Esophagus muscularis mucosa (tissue), 3 donors: Measurements from ENCODE around the gene SULT1B1.

ENCODE experiments used
- POLR2A ChIP-seq: fragments of 450-650 bp; IDR thresholded peaks from one replicate; pipeline ENCODE4 v1.6.1; 2017; ENCODE audit warnings: antibody characterized with exemption, moderate library complexity, mild to moderate bottlenecking, low read depth
- TF ChIP-seq, protein P1 (sequence below), 3 experiments: fragments of 200-600 bp in 2 of 3; fragments of 450-650 bp in 1 of 3; sonication (generic) in 2 of 3; IDR thresholded peaks; one replicate each; pipeline ENCODE4 v1.5.1; 2017 to 2019; ENCODE audit warnings: antibody characterized with exemption in 3 of 3, mild to moderate bottlenecking in 2 of 3, moderate library complexity in 1 of 3

DNA sequence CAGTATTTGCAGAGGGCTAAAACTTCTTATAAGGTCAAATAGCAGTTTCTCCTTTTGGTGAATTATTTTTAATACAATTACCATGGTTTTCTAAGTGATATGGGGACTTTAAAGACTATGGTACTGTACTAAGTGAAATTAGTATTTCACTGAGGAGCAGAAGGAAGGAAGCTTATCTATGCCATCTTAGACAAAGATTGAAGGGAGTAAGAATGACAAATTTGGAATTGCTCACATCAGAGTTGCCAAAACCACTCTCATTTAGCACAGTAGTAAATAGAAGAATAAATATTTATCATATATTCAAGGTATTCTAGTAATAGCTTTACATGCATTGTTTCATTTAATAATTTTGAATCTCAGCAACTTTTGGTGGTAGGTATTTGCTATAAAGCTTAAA, 30.4 kb downstream of the SULT1B1 start:
- TF ChIP-seq POLR2A = no peak
- TF ChIP-seq, protein P1, sequence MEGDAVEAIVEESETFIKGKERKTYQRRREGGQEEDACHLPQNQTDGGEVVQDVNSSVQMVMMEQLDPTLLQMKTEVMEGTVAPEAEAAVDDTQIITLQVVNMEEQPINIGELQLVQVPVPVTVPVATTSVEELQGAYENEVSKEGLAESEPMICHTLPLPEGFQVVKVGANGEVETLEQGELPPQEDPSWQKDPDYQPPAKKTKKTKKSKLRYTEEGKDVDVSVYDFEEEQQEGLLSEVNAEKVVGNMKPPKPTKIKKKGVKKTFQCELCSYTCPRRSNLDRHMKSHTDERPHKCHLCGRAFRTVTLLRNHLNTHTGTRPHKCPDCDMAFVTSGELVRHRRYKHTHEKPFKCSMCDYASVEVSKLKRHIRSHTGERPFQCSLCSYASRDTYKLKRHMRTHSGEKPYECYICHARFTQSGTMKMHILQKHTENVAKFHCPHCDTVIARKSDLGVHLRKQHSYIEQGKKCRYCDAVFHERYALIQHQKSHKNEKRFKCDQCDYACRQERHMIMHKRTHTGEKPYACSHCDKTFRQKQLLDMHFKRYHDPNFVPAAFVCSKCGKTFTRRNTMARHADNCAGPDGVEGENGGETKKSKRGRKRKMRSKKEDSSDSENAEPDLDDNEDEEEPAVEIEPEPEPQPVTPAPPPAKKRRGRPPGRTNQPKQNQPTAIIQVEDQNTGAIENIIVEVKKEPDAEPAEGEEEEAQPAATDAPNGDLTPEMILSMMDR (IDR thresholded peaks at IDR 0.05) = no peak
